ENCODE data around the gene GOLPH3L. TPM values are rescaled to one million over a fixed set of nuclear protein-coding genes. Genes with fewer than 3 reads are reported as not detected.
"Not testable (repeated sequence)": the region's sequence is repeated elsewhere in the genome, so short reads cannot be mapped to it uniquely, and the experiment has no call there.

GOLPH3L gene
- total and polyA plus RNA-seq, 2 of the 13 experiments (the other 11 are each of a cell fraction or from before 2014, with no cell fraction given), result 8.2 to 12.8 TPM

- TF ChIP-seq ZNF710 (CRISPR knock-in tag; IDR thresholded peaks at IDR 0.05; ENCODE audit: borderline replicate concordance) (no peak), HMGXB3 (CRISPR knock-in tag; IDR thresholded peaks at IDR 0.05; ENCODE audit: borderline replicate concordance) (no peak)
These were observed 21.4 kb upstream of the GOLPH3L start (continued) for GRCh38 chr1:150718225-150718891.

GRCh38 chr1:150709031-150709430 lies 12.1 kb upstream of the GOLPH3L start:
- H3K9ac ChIP-seq (ENCODE audit: insufficient read depth, low read depth, low read length); H2AFZ ChIP-seq (ENCODE audit: low read length); H3K4me2 ChIP-seq (ENCODE audit: low read depth, low read length); H3K27me3 ChIP-seq (ENCODE audit: control insufficient read depth in 1 of 2, insufficient read depth in 2 of 2, low read length in 2 of 2); H3K4me3 ChIP-seq (replicated peaks in 1 of 3; ENCODE audit: insufficient read depth in 1 of 3, low read depth in 2 of 3, low read length in 3 of 3); H3K9me3 ChIP-seq (ENCODE audit: low read length); in situ Hi-C loops (cut with HindIII; ENCODE audit: extremely low pct_ligation_motif_present, low pct_unique_long_range_greater_than_20kb); H3K79me2 ChIP-seq (ENCODE audit: insufficient read depth, low read length); DNase-seq (ENCODE audit: low spot score); ATAC-seq; H3K27ac ChIP-seq (ENCODE audit: extremely low read length, insufficient read depth, low read length); BruUV-seq (replicated peaks); intact Hi-C loops (cut with micrococcal nuclease; ENCODE audit: unreplicated experiment); H3K4me1 ChIP-seq (ENCODE audit: insufficient read depth, low read length); FAIRE-seq; CTCF ChIA-PET (ENCODE audit: low intra/inter-chr PET ratio, low total read pairs); H4K20me1 ChIP-seq (ENCODE audit: insufficient read depth, low read length); H3K36me3 ChIP-seq (replicated peaks in 1 of 2; ENCODE audit: control insufficient read depth in 1 of 2, insufficient read depth in 2 of 2, low read length in 2 of 2): not testable (repeated sequence)
- WGBS (ENCODE audit: low lambda C conversion rate), result 0% methylated on average over 1 of the region's 1 CpG
- POLR2A ChIA-PET, result interaction anchor here (3.2 kb wide), 1 partner anchor 12 kb away, joined by 7 read pairs; the partner anchor contains the start of gene GOLPH3L
